H9 (cell line): Measurements from ENCODE around the gene GDI1. TPM values are rescaled to one million over a fixed set of nuclear protein-coding genes. Genes with fewer than 3 reads are reported as not detected.

Source experiments
- DNase-seq: peaks from one replicate; pipeline ENCODE4 v3.0.0-alpha.2; 2017
- H2AFZ ChIP-seq: one replicate; pipeline ENCODE4 v1.6.1; 2013; ENCODE audit warnings: mild to moderate bottlenecking, low read length, control low read depth, moderate library complexity
- H2AK5ac ChIP-seq: 2 replicates; pipeline ENCODE4 v1.6.1; 2013; ENCODE audit warnings: low read length, control low read depth, mixed read lengths; ENCODE audit not compliant: insufficient read length
- H2BK120ac ChIP-seq: one replicate; pipeline ENCODE4 v1.6.1; 2013; ENCODE audit warnings: low read depth, mild to moderate bottlenecking, low read length, control low read depth, inconsistent platforms; ENCODE audit not compliant: poor library complexity, severe bottlenecking
- H2BK12ac ChIP-seq: 2 replicates; pipeline ENCODE4 v1.6.1; 2013; ENCODE audit warnings: low read length, control low read depth, mixed read lengths, low read depth; ENCODE audit not compliant: insufficient read length
- H2BK15ac ChIP-seq: 2 replicates; pipeline ENCODE4 v1.6.1; 2013; ENCODE audit warnings: low read depth, low read length, control low read depth
- H2BK20ac ChIP-seq: one replicate; pipeline ENCODE4 v1.6.1; 2013; ENCODE audit warnings: low read depth, mild to moderate bottlenecking, low read length, control low read depth, inconsistent platforms; ENCODE audit not compliant: poor library complexity, severe bottlenecking
- H2BK5ac ChIP-seq: 2 replicates; pipeline ENCODE4 v1.6.1; 2013; ENCODE audit warnings: low read length, control low read depth, mixed read lengths; ENCODE audit not compliant: insufficient read length
- H3K14ac ChIP-seq: 2 replicates; pipeline ENCODE4 v1.6.1; 2013; ENCODE audit warnings: low read length, control low read depth; ENCODE audit not compliant: insufficient read depth
- H3K18ac ChIP-seq: 2 replicates; pipeline ENCODE4 v1.6.1; 2013; ENCODE audit warnings: low read depth, mild to moderate bottlenecking, mixed read lengths, low read length, control low read depth; ENCODE audit not compliant: insufficient read length
- H3K23ac ChIP-seq: 2 replicates; pipeline ENCODE4 v1.6.1; 2013; ENCODE audit warnings: low read length, control low read depth, mixed read lengths, low read depth; ENCODE audit not compliant: insufficient read length
- H3K23me2 ChIP-seq: 2 replicates; pipeline ENCODE4 v1.6.1; 2013; ENCODE audit warnings: low read depth, mild to moderate bottlenecking, mixed read lengths, low read length, control low read depth; ENCODE audit not compliant: insufficient read length, poor library complexity, severe bottlenecking
- H3K27ac ChIP-seq: 2 replicates; pipeline ENCODE4 v1.5.1; 2013; ENCODE audit warnings: low read length, control low read depth, mixed read lengths, low read depth; ENCODE audit not compliant: insufficient read length
- H3K27me3 ChIP-seq: 2 replicates; pipeline ENCODE4 v1.6.1; 2013; ENCODE audit warnings: low read length, control low read depth, inconsistent platforms; ENCODE audit not compliant: insufficient read depth
- H3K4ac ChIP-seq: 2 replicates; pipeline ENCODE4 v1.6.1; 2013; ENCODE audit warnings: low read depth, mild to moderate bottlenecking, control low read depth, inconsistent platforms, low read length, moderate library complexity
- H3K4me1 ChIP-seq: 2 replicates; pipeline ENCODE4 v1.6.1; 2013; ENCODE audit warnings: low read length, control low read depth, inconsistent platforms; ENCODE audit not compliant: insufficient read depth
- H3K4me2 ChIP-seq: 2 replicates; pipeline ENCODE4 v1.6.1; 2013; ENCODE audit warnings: low read length, control low read depth, mixed read lengths; ENCODE audit not compliant: insufficient read length, insufficient read depth
- H3K56ac ChIP-seq: 2 replicates; pipeline ENCODE4 v1.6.1; 2013; ENCODE audit warnings: low read depth, mild to moderate bottlenecking, mixed read lengths, low read length, control low read depth; ENCODE audit not compliant: insufficient read length
- H3K79me1 ChIP-seq: 2 replicates; pipeline ENCODE4 v1.6.1; 2013; ENCODE audit warnings: low read depth, mild to moderate bottlenecking, moderate library complexity, low read length, control low read depth, inconsistent platforms; ENCODE audit not compliant: insufficient read depth, poor library complexity, severe bottlenecking
- H3K79me2 ChIP-seq: 2 replicates; pipeline ENCODE4 v1.6.1; 2013; ENCODE audit warnings: low read length, control low read depth, inconsistent platforms; ENCODE audit not compliant: insufficient read depth
- H3K9ac ChIP-seq: 2 replicates; pipeline ENCODE4 v1.6.1; 2013; ENCODE audit warnings: low read length, control low read depth, mixed read lengths; ENCODE audit not compliant: insufficient read length; ENCODE audit errors: extremely low read depth
- H3K9me3 ChIP-seq: one replicate; pipeline ENCODE4 v1.6.1; 2013; ENCODE audit warnings: low read depth, low read length, inconsistent platforms; ENCODE audit not compliant: control insufficient read depth
- H3T11ph ChIP-seq: one replicate; pipeline ENCODE4 v1.6.1; 2013; ENCODE audit warnings: mild to moderate bottlenecking, low read length, control low read depth, inconsistent platforms
- H4K20me1 ChIP-seq: one replicate; pipeline ENCODE4 v1.6.1; 2013; ENCODE audit not compliant: control insufficient read depth, insufficient read length, insufficient read depth
- H4K5ac ChIP-seq: 2 replicates; pipeline ENCODE4 v1.6.1; 2013; ENCODE audit warnings: low read depth, mild to moderate bottlenecking, mixed read lengths, low read length, control low read depth; ENCODE audit not compliant: insufficient read length
- H4K8ac ChIP-seq: replicated peaks from 2 replicates; pipeline ENCODE4 v1.6.1; 2013; ENCODE audit warnings: low read length, control low read depth, mixed read lengths, low read depth; ENCODE audit not compliant: insufficient read length
- H4K91ac ChIP-seq: 2 replicates; pipeline ENCODE4 v1.6.1; 2013; ENCODE audit warnings: low read depth, mild to moderate bottlenecking, moderate library complexity, mixed read lengths, low read length, control low read depth; ENCODE audit not compliant: insufficient read length
- H3K27ac Mint-ChIP-seq, 3 experiments: 2 replicates in 2 of 3; 3 replicates in 1 of 3; pipeline ENCODE4 v1.8.0; 2020 to 2021; ENCODE audit warnings: mixed read lengths in 3 of 3, mild to moderate bottlenecking in 1 of 3, moderate library complexity in 1 of 3
- H3K27me3 Mint-ChIP-seq: 2 replicates; pipeline ENCODE4 v1.8.0; 2021; ENCODE audit warnings: low read depth, mild to moderate bottlenecking, moderate library complexity, mixed read lengths
- H3K36me3 Mint-ChIP-seq, 3 experiments: 2 replicates in 2 of 3; 3 replicates in 1 of 3; pipeline ENCODE4 v1.8.0; 2020 to 2021; ENCODE audit warnings: low read depth in 3 of 3, mixed read lengths in 3 of 3; ENCODE audit not compliant: insufficient read depth in 1 of 3
- H3K4me1 Mint-ChIP-seq, 2 experiments: 2 replicates each; pipeline ENCODE4 v1.8.0; 2020; ENCODE audit warnings: mixed read lengths in 2 of 2
- H3K4me3 Mint-ChIP-seq, 2 experiments: 2 replicates in 1 of 2; 3 replicates in 1 of 2; pipeline ENCODE4 v1.8.0; 2020 to 2021; ENCODE audit warnings: mild to moderate bottlenecking in 2 of 2, mixed read lengths in 2 of 2, moderate library complexity in 1 of 2
- H3K9me3 Mint-ChIP-seq, 2 experiments: 2 replicates in 1 of 2; 3 replicates in 1 of 2; pipeline ENCODE4 v1.8.0; 2020; ENCODE audit warnings: mild to moderate bottlenecking in 2 of 2, mixed read lengths in 2 of 2, moderate library complexity in 1 of 2
- CTCF ChIP-seq: fragments of 200-600 bp; sonication (generic); conservative IDR thresholded peaks from 3 replicates; pipeline ENCODE4 v1.8.0; 2021; ENCODE audit warnings: antibody characterized with exemption, mild to moderate bottlenecking
- WGBS: extraction: QIAGEN DNeasy Blood & Tissue Kit; methylation state at CpG from one replicate; pipeline ENCODE4 v1.1.7; 2013; ENCODE audit warnings: missing lambda C conversion rate, low lambda C conversion rate, mixed read lengths; ENCODE audit not compliant: insufficient read length; ENCODE audit errors: extremely low coverage; 5-methylcytosine and 5-hydroxymethylcytosine counted together
- total RNA-seq: library from RNA; stranded (reverse); gene quantifications from 2 replicates; pipeline ENCODE4 v1.2.1, GENCODE V29; 2021

Gene GDI1
- total RNA-seq, 1 experiment from 2014 or later, result 111 TPM

GRCh38 chrX:154448484-154448883 lies 11.5 kb downstream of the GDI1 start:
- Histone ChIP-seq H4K5ac (no peak overlapping the region), H3K27me3 (no peaks in the 10 kb centered on the region), H4K91ac (no peak overlapping the region), H2AFZ (no peak overlapping the region), H3K18ac (no peak overlapping the region), H2BK20ac (no peak overlapping the region), H2BK12ac (no peak overlapping the region), H3K23me2 (peaks cover 2% of the 10 kb centered on the region), H3K14ac (no peak overlapping the region), H3K56ac (no peak overlapping the region), H3K4me1 (no peaks in the 10 kb centered on the region), H2BK5ac (no peak overlapping the region), H3K79me1 (no peaks in the 10 kb centered on the region), H3T11ph (no peak overlapping the region), H4K8ac (no peak overlapping the region), H3K9me3 (peaks cover 30% of the 10 kb centered on the region), H3K23ac (no peak overlapping the region), H3K4me2 (no peak overlapping the region), H3K9ac (no peak overlapping the region), H2BK15ac (no peak overlapping the region), H2AK5ac (no peak overlapping the region), H3K4ac (no peak overlapping the region), H2BK120ac (no peak overlapping the region), H4K20me1 (no peaks in the 10 kb centered on the region), H3K79me2 (no peaks in the 10 kb centered on the region), H3K27ac (no peak overlapping the region)
- H3K27me3 Mint-ChIP-seq, result no peaks in the 10 kb centered on the region; the same call in none of the 2 replicates
- no peak for TF ChIP-seq CTCF
- peaks cover under 1% of the 10 kb centered on the region in 2 experiments; a peak in 2 of 4 replicates for H3K4me1 Mint-ChIP-seq
- no peak overlapping the region for H3K27ac Mint-ChIP-seq
- peaks cover 28 to 58% (median 49%) of the 10 kb centered on the region in 3 experiments for H3K36me3 Mint-ChIP-seq
- no peak for DNase-seq
- no peak overlapping the region for H3K4me3 Mint-ChIP-seq
- WGBS, result no CpG with 5 or more reads among the region's 14 CpGs
- peaks cover 57 to 81% of the 10 kb centered on the region in 2 experiments for H3K9me3 Mint-ChIP-seq
